NB4 (cell line): ENCODE results near the gene ZMAT2.

ENCODE experiments used
- DNase-seq: peaks from one replicate; pipeline ENCODE4 v3.0.0; 2010; ENCODE audit warnings: low read depth
- H3K4me3 ChIP-seq: one replicate; pipeline ENCODE4 v1.5.1; 2011; ENCODE audit warnings: mild to moderate bottlenecking, low read depth, low read length, moderate library complexity
- CTCF ChIP-seq: IDR thresholded peaks from one replicate; pipeline ENCODE4 v1.5.1; 2012; ENCODE audit warnings: low read depth, low read length
- MAX ChIP-seq: IDR thresholded peaks from 2 replicates; pipeline ENCODE4 v1.6.1; 2011; ENCODE audit warnings: low read depth, low read length
- MYC ChIP-seq: IDR thresholded peaks from 2 replicates; pipeline ENCODE4 v1.6.1; 2011; ENCODE audit warnings: low read depth, low read length
- POLR2A ChIP-seq: IDR thresholded peaks from 2 replicates; pipeline ENCODE4 v1.6.1; 2011; ENCODE audit warnings: mild to moderate bottlenecking; ENCODE audit not compliant: insufficient read length; ENCODE audit errors: extremely low read depth

Gene ZMAT2

GRCh38 chr5:140672455-140673186, 27.6 kb upstream of the ZMAT2 start:
- no peak for TF ChIP-seq MYC
- TF ChIP-seq CTCF: no peak
- no peak for TF ChIP-seq MAX
- TF ChIP-seq POLR2A: no peak
- peak; percentile 50 for DNase-seq
- H3K4me3 ChIP-seq: no peak overlapping the region

GRCh38 chr5:140673187-140673976, 26.9 kb upstream of the ZMAT2 start, which contains the start of gene DND1:
DND1 (minus strand) TSS chr5:140673576; CDS start chr5:140673542, 34 bp downstream.
- no peak within 1 kb of the TSS for H3K4me3 ChIP-seq
- DNase-seq: peak; percentile 30
- TF ChIP-seq MYC (no peak), CTCF (no peak), MAX (no peak), POLR2A (no peak)

GRCh38 chr5:140674211-140674610, 26.0 kb upstream of the ZMAT2 start:
- no peak for TF ChIP-seq MAX
- TF ChIP-seq POLR2A: no peak
- no peak for TF ChIP-seq MYC
- no peak for TF ChIP-seq CTCF
- no peak for DNase-seq

GRCh38 chr5:140674629-140675028, 25.6 kb upstream of the ZMAT2 start:
- no peak overlapping the region for H3K4me3 ChIP-seq
- no peak for DNase-seq
- TF ChIP-seq MYC: no peak
- TF ChIP-seq MAX: no peak
- TF ChIP-seq CTCF: no peak
- TF ChIP-seq POLR2A: no peak

More at GRCh38 chr5:140674211-140674610, 26.0 kb upstream of the ZMAT2 start:
- H3K4me3 ChIP-seq: no peak overlapping the region

- DNase-seq: no peak
- no peak for TF ChIP-seq POLR2A
- no peak for TF ChIP-seq MAX
- TF ChIP-seq MYC: no peak
- no peak for TF ChIP-seq CTCF
- H3K4me3 ChIP-seq: no peak overlapping the region
These were observed 22.3 kb upstream of the ZMAT2 start for GRCh38 chr5:140677947-140678346.
